Measurements from ENCODE around the gene PALD1.
A peak's percentile ranks its signal among the peaks of the same experiment; 100 is the strongest.

The PALD1 gene

DNA sequence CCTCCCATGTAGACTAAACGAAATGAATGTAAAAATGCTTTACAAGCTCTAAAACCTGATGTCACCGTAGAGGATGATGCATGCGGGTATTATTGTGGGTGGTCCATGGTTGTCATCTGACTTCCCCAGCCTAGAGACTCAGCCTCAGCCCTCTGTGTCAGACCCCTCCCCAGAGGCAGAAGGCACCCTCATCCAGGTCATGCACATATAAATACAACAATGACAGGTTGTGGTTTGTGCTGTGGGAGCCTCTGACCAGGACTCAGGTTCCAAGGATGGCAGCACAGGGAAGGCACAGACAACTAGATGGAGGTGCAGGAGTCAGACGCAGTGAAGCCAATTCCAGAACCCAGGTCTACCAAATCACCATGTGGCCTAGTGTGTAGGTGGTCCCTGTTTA, 33.8 kb upstream of the PALD1 start:
- no peak overlapping the region for H3K27ac ChIP-seq
- DNase-seq (ENCODE audit: low spot score): no peak
- H3K4me3 ChIP-seq: no peak overlapping the region
- TF ChIP-seq, protein P1, sequence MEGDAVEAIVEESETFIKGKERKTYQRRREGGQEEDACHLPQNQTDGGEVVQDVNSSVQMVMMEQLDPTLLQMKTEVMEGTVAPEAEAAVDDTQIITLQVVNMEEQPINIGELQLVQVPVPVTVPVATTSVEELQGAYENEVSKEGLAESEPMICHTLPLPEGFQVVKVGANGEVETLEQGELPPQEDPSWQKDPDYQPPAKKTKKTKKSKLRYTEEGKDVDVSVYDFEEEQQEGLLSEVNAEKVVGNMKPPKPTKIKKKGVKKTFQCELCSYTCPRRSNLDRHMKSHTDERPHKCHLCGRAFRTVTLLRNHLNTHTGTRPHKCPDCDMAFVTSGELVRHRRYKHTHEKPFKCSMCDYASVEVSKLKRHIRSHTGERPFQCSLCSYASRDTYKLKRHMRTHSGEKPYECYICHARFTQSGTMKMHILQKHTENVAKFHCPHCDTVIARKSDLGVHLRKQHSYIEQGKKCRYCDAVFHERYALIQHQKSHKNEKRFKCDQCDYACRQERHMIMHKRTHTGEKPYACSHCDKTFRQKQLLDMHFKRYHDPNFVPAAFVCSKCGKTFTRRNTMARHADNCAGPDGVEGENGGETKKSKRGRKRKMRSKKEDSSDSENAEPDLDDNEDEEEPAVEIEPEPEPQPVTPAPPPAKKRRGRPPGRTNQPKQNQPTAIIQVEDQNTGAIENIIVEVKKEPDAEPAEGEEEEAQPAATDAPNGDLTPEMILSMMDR (IDR thresholded peaks at IDR 0.05): no peak

DNA sequence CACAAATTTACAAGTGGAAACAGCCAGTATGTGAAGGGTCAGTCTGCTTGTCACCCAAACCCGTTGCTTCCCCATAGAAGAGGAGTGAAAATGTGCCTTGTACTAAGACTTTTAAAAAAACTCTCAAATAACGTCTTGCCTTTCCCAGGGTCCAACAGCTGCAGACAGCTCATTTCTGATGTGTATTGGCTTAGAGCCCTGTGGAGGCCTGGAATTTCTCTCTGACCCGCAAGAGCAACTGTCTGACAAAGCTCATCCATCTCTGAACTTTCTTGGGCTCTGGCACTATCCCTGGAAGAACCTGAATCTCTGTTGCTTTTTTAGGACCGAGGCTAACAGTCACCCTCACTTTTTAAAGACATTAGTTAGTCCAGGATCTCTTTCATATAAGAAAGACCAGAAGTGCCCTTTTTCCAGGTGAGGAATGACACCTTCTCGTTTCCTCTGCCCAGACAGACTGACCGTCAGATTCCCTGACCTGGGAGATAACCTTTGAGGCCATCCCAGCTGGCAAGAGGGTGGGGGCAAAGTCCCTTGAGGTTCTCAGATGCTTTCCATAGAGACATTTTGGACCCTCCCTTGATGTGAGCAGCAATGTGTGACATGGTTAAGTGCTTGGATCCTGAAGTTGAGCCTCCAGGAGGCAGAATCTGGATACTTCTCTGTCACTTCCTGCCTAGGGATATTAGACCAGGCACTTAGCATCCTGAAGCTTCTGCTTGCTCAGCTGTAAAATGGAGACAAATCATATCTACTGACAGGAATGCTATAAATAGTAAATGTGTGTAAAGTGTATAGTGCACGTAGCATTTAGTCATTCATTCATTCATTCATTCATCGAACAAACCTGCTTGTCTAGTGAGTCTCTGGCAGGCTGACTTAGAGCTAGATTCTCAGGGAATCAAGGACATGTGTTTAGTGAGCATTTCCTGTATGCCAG, 32.6 kb upstream of the PALD1 start:
- DNase-seq (ENCODE audit: low spot score): no peak
- Histone ChIP-seq H3K4me3 (no peak overlapping the region), H3K27ac (no peak overlapping the region)
- TF ChIP-seq, protein P1 (IDR thresholded peaks at IDR 0.05): no peak

DNA sequence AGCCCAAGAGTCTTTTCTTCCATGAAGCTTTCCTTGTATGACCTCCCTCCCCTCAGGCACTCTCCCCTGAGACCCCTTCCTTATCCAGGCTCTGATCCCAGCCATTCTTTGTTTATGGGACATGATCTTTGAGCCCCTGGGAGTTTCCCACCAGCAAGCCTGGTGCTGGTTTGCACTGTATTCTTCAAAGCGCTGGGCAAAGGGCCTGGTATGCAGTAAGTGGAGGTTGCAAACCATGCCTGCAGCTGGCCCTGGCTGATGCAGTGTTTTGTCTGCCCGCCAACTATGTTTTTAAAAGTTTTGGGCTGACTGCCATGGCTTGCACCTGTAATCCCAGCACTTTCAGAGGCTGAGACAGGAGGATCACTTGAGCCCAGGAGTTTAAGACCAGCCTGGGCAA, 30.3 kb upstream of the PALD1 start:
- TF ChIP-seq, protein P1 (IDR thresholded peaks at IDR 0.05): no peak
- H3K4me3 ChIP-seq: no peak overlapping the region

DNA sequence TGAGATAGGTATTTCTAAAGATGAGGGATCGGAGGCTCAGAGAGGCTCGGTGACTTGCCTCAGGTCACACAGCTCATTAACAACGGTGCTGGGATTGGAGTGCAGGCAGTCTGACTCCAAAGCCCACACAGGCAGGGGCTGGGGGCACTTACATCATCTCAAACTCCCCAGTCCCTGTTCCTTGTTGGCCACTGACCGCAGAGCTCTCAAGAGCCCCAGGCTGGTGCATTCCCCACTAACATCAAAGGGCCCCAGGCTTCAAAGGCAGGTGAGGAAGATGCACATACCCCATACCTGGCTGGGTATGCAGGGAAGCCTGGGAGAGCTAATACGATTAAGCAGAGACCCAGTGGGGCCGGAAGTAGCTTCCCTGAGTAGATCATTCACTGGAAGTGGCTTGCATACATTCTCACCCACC, 23.3 kb upstream of the PALD1 start:
- Histone ChIP-seq H3K4me3 (no peak overlapping the region), H3K27ac (no peak overlapping the region)
- TF ChIP-seq, protein P1 (IDR thresholded peaks at IDR 0.05): no peak
- no peak for DNase-seq (ENCODE audit: low spot score)

More for the DNA sequence above, 30.3 kb upstream of the PALD1 start:
- no peak for DNase-seq (ENCODE audit: low spot score)
- no peak overlapping the region for H3K27ac ChIP-seq

DNA sequence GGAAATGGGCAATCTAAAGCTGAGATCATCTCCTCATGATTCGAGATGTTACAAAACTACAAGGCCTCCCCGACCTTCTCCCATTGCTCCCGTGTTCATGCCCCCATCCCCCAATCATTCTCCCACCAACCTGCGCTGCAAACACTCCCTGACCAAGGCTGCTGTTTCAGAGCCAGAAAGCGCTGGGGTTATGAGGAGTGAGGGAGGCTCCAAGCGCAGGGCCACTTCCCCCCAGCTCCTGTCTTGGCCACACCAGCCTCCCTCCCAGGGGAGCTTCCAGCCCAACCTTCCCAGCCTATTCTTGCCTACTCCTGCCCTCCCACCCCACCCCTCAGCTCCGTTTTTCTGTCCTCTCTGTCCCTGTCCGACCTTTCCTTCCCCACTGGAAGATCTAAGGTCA, 22.4 kb upstream of the PALD1 start:
- DNase-seq (ENCODE audit: low spot score): no peak
- no peak overlapping the region for H3K4me3 ChIP-seq
- TF ChIP-seq, protein P1 (IDR thresholded peaks at IDR 0.05): no peak
- no peak overlapping the region for H3K27ac ChIP-seq

DNA sequence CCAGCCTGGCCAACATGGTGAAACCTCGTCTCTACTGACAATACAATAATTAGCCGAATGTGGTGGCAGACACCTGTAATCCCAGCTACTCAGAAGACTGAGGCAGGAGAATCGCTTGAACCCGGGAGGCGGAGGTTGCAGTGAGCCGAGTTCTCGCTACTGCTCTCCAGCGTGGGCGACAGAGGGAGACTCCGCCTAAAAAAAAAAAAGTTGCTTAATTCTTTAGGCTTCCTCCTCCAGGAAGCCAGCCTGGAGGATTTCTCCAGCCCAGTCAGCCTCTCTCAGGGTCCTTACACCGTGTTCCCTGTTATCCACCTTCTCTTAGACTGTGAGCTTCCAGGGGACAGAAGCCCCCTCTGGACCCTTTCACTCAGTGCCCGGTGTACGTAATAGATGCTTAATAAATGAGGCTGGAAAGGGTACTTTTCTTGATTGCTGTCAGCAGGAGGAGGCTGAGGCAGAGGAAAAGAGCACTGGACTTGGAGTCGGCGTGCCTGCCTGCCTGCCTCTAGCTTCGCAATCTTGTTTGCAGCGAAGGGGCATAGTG, 20.7 kb upstream of the PALD1 start:
- DNase-seq (ENCODE audit: low spot score): no peak
- H3K27ac ChIP-seq: peak overlapping the region; percentile 89 to 94
- TF ChIP-seq, protein P1 (IDR thresholded peaks at IDR 0.05): no peak
- H3K4me3 ChIP-seq: peak overlapping the region; percentile 65

All from coronary artery (tissue), 2 donors.